Heart right ventricle (tissue), 16 donors: Measurements from ENCODE around the gene ATP6V0B. TPM values are rescaled to one million over a fixed set of nuclear protein-coding genes. Genes with fewer than 3 reads are reported as not detected.

Experiments
- ATAC-seq, 8 donors: fragments of 200-7000 bp; cut with Tn5 transposase; one replicate each; pipeline ENCODE4 v1.9.1; 2020; ENCODE audit warnings: mild to moderate bottlenecking in 8 of 8, moderate library complexity in 8 of 8, moderate number of reproducible peaks in 1 of 8
- DNase-seq, 2 donors: peaks; one replicate each; pipeline ENCODE4 v3.0.0-alpha.2; 2020
- H3K27ac ChIP-seq, 10 donors: fragments of 200-600 bp; sonication (generic) in 2 of 10; one replicate each; pipeline versions ENCODE4 v1.5.0 to v1.8.0; 2020 to 2022; ENCODE audit warnings: mild to moderate bottlenecking in 3 of 10
- H3K27me3 ChIP-seq, 7 donors: fragments of 200-600 bp; one replicate each; pipeline ENCODE4 v1.8.0; 2021 to 2022; ENCODE audit warnings: mild to moderate bottlenecking in 2 of 7
- H3K36me3 ChIP-seq, 9 donors: fragments of 200-600 bp; sonication (generic) in 1 of 9; one replicate each; pipeline versions ENCODE4 v1.5.0 to v1.8.0; 2020 to 2022; ENCODE audit warnings: mild to moderate bottlenecking in 2 of 9
- H3K4me1 ChIP-seq, 9 donors: fragments of 200-600 bp; sonication (generic) in 1 of 9; one replicate each; pipeline versions ENCODE4 v1.5.0 to v1.8.0; 2020 to 2022; ENCODE audit warnings: mild to moderate bottlenecking in 4 of 9
- H3K4me3 ChIP-seq, 10 donors: fragments of 200-600 bp; sonication (generic) in 2 of 10; one replicate each; pipeline versions ENCODE4 v1.5.0 to v1.8.0; 2020 to 2022; ENCODE audit warnings: mild to moderate bottlenecking in 7 of 10, moderate library complexity in 2 of 10
- H3K9me3 ChIP-seq, 11 donors: fragments of 200-600 bp in 10 of 11; sonication (generic) in 2 of 11; one replicate each; pipeline versions ENCODE4 v1.5.0 to v1.8.0; 2013 to 2022; ENCODE audit warnings: mild to moderate bottlenecking in 2 of 11, control low read depth in 1 of 11, moderate library complexity in 1 of 11
- WGBS, 2 donors: extraction: QIAGEN DNeasy Blood & Tissue Kit; methylation state at CpG; one replicate each; pipeline ENCODE4 v1.1.7; 2013; ENCODE audit warnings: inconsistent platforms in 1 of 2; 5-methylcytosine and 5-hydroxymethylcytosine counted together
- intact Hi-C, 10 donors: fragments of 100-400 bp; cut with DNase I; formaldehyde crosslinking; loops; one replicate each; pipeline versions ENCODE4 v1.11.1 to v1.14.2; 2022
- polyA plus RNA-seq, 2 donors: library from polyadenylated mRNA; stranded (reverse); fragments of 200-250 nt; gene quantifications; one replicate each; pipeline ENCODE4 v1.2.3, GENCODE V29; 2013
- total RNA-seq, 10 donors: library from RNA; stranded (reverse); fragmentation: NEBNext Ultra II Directional in 3 of 10; extraction: Animal tissue kit (Norgen Biotek cat#: 25700) in 3 of 10; gene quantifications; one replicate each; pipeline versions ENCODE4 v1.2.1 to v1.2.4, GENCODE V29; 2021 to 2023
- TF ChIP-seq, protein P1 (sequence below), 9 donors: fragments of 200-600 bp; sonication (generic) in 2 of 9; IDR thresholded peaks; one replicate each; pipeline versions ENCODE4 v1.5.0 to v1.8.0; 2021 to 2022; ENCODE audit warnings: antibody characterized with exemption in 9 of 9, mild to moderate bottlenecking in 5 of 9, moderate library complexity in 1 of 9
- donor health status: Arrhythmogenic right ventricular cardiomyopathy.
- donor health status: ischemic (EF 13 %, LVEDD 7.1; RV severe dilation, severe dysfunction).
- donor health status: healthy with polysubstance abuse.
- donor health status: DM: no; HTN: yes; CAD: no.
- donor health status: DM: no; HTN: no; CAD: no.
- donor health status: ischemic (EF 25% LVEDD 6.9; RV normal size, moderate dysfunction).
- donor health status: ischemic (EF 25% LVEDD 5.7; RV mildly dilated, moderate dysfunction).
- donor health status: healthy.
- donor health status: DM: yes; HTN: yes; CAD: no.
- donor health status: Ischemic cardiomyopathy.
- donor health status: ischemic (EF 35%, LVEDD 5.7; RV mildly dilated, moderate dysfunction).
- donor health status: nonischemic (EF 11% LVEDD 7.7; RV severe dilation, severe dysfunction).
- donor health status: DM: yes; HTN: yes; CAD: no.
- donor health status: PGD.
- donor health status: ischemic (EF 29% LVEDD 5.4; RV normal size, mild dysfunction).
- donor health status: nonischemic (EF 23%, LVEDD 6.1; RV moderate dilation, normal function).

Gene ATP6V0B
- total and polyA plus RNA-seq, 12 donors = 63.1 to 227 (median 74.3) TPM

DNA sequence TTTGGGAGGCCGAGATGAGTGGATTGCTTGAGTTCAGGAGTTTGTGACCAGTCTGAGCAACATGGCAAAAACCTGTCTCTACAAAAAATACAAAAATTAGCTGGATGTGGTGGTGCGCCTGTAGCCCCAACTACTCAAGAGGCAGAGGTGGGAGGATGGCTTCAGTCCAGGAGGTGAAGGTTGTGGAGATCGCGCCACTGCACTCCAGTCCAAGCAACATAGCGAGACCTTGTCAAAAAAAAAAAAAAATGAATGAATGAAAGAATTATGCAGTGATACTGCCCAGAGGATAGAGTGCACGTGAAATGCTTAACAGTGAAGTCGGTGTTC, 5.4 kb upstream of the ATP6V0B start:
- Histone ChIP-seq H3K4me3 (peak overlapping the region in 8 of 10 donors; percentile 59 to 95 (median 93)), H3K36me3 (peaks cover 0 to 56% (median 8%) of the 10 kb centered on the region in 9 donors), H3K4me1 (peaks cover 4 to 26% (median 18%) of the 10 kb centered on the region in 9 donors), H3K27me3 (no peaks in the 10 kb centered on the region), H3K9me3 (no peaks in the 10 kb centered on the region), H3K27ac (no peak overlapping the region)
- TF ChIP-seq, protein P1, sequence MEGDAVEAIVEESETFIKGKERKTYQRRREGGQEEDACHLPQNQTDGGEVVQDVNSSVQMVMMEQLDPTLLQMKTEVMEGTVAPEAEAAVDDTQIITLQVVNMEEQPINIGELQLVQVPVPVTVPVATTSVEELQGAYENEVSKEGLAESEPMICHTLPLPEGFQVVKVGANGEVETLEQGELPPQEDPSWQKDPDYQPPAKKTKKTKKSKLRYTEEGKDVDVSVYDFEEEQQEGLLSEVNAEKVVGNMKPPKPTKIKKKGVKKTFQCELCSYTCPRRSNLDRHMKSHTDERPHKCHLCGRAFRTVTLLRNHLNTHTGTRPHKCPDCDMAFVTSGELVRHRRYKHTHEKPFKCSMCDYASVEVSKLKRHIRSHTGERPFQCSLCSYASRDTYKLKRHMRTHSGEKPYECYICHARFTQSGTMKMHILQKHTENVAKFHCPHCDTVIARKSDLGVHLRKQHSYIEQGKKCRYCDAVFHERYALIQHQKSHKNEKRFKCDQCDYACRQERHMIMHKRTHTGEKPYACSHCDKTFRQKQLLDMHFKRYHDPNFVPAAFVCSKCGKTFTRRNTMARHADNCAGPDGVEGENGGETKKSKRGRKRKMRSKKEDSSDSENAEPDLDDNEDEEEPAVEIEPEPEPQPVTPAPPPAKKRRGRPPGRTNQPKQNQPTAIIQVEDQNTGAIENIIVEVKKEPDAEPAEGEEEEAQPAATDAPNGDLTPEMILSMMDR (IDR thresholded peaks at IDR 0.05) = peak in 1 of 9 donors; percentile 15
- intact Hi-C loops = loop anchor here in 1 of 10 donors (2.0 kb wide), 1 partner anchor 23 kb away; the partner anchor contains the start of gene IPO13
- DNase-seq (no peak), ATAC-seq (no peak)
- 53 to 55% methylated on average over 7 of the region's 7 CpGs for WGBS, 2 donors

DNA sequence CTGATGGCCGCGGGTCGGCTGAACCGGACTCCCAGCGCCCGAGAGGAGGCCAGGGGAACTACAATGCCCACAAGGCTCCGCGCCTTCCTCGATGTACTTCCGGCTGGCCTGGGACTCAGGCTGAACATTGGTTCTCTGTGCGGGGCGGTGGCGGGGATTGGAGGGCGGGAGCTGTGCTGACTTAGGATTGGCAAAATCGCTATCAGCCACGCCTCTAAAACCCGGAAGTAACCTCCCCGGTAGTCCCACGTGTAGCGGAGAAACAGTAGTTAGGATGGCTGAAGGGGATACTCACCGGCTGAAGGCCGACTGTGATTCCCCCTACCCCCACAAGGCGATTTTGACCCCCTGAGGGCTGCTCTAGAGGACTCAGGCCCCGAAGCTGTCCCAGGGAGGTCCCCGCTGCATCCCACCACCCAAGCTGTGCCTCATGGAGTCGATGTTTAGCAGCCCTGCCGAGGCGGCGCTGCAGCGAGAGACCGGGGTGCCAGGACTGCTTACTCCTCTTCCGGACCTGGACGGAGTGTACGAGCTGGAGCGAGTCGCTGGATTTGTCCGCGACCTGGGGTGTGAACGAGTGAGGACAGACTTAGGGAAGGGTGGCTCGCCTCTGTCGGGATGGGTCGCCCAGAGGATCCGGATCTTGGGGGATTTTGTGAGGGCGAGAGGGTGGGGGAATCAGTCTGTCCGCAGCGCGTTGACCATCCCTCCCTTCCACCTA, 4.9 kb upstream of the ATP6V0B start, which contains the start of gene DPH2:
DPH2 (plus strand) TSS at position 265 of the 721 bp plus-strand sequence; CDS start at position 431, 166 bp downstream.
- DNase-seq (peak; percentile 96 to 98), ATAC-seq (peak; percentile 88 to 95 (median 94))
- Histone ChIP-seq H3K27me3 (no peaks in the 10 kb centered on the region), H3K4me3 (peak within 1 kb of the TSS; percentile 59 to 95 (median 91)), H3K9me3 (no peaks in the 10 kb centered on the region), H3K4me1 (peaks cover 4 to 26% (median 18%) of the 10 kb centered on the region in 9 donors), H3K27ac (peak within 1 kb of the TSS in 8 of 10 donors; percentile 12 to 65 (median 47)), H3K36me3 (peaks cover 0 to 51% (median 6%) of the 10 kb centered on the region in 9 donors)
- TF ChIP-seq, protein P1 (IDR thresholded peaks at IDR 0.05) = no peak
- 1% methylated on average over 47 of the region's 47 CpGs for WGBS, 2 donors
- intact Hi-C loops = loop anchor here in 1 of 10 donors (2.0 kb wide), 1 partner anchor 23 kb away; the partner anchor contains the start of gene IPO13

DNA sequence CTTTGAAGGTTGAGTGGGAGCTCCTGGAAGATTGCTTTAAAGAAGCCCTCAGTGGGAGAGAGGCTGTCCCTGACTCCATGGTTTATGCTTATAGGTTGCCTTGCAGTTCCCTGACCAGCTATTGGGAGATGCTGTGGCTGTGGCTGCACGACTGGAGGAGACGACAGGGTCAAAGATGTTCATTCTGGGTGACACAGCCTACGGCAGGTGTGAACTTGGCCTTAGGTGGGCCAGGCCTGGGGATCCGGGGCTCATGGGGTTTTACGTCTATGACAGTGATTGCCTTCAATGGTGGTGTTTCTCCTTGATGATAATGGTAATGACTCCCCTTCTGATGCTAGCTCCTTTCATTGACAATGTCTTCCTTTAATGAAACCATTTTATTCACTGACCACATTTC, 4.3 kb upstream of the ATP6V0B start:
- no peak for DNase-seq
- H3K27ac ChIP-seq = peak overlapping the region in 7 of 10 donors; percentile 12 to 65 (median 49)
- H3K4me3 ChIP-seq = peak overlapping the region; percentile 59 to 95 (median 91)

DNA sequence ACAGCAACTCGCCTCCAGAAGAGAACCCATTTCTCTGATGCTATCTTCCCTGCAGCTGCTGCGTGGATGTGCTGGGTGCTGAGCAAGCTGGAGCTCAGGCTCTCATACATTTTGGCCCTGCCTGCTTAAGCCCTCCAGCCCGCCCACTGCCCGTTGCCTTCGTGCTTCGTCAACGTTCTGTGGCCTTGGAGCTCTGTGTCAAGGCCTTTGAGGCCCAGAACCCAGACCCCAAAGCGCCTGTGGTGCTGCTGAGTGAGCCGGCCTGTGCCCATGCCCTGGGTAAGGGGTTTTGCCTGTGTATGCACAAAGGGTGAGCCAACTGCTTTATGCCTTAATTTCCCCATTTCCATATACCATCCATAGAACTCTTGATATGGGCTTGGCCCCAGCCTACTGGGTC, 3.8 kb upstream of the ATP6V0B start:
- Histone ChIP-seq H3K36me3 (peaks cover 0 to 47% (median 6%) of the 10 kb centered on the region in 9 donors), H3K27ac (no peak overlapping the region), H3K4me1 (peaks cover 4 to 34% (median 24%) of the 10 kb centered on the region in 9 donors), H3K4me3 (peak overlapping the region in 5 of 10 donors; percentile 59 to 95 (median 93)), H3K27me3 (no peaks in the 10 kb centered on the region), H3K9me3 (no peaks in the 10 kb centered on the region)
- WGBS, 2 donors = 91 to 93% methylated on average over 9 of the region's 9 CpGs
- intact Hi-C loops = no loop called here
- TF ChIP-seq, protein P1 (IDR thresholded peaks at IDR 0.05) = no peak
- DNase-seq (no peak), ATAC-seq (no peak)

More for the DNA sequence above, 4.3 kb upstream of the ATP6V0B start:
- H3K9me3 ChIP-seq = no peaks in the 10 kb centered on the region
- ATAC-seq = no peak
- intact Hi-C loops = no loop called here
- 52 to 58% methylated on average over 5 of the region's 5 CpGs for WGBS, 2 donors
- peaks cover 4 to 30% (median 20%) of the 10 kb centered on the region in 9 donors for H3K4me1 ChIP-seq
- H3K27me3 ChIP-seq = no peaks in the 10 kb centered on the region
- TF ChIP-seq, protein P1 (IDR thresholded peaks at IDR 0.05) = no peak
- peaks cover 0 to 49% (median 6%) of the 10 kb centered on the region in 9 donors for H3K36me3 ChIP-seq
